HEK293 (cell line): ENCODE results near the gene PLXND1.

Experiments used
- CTCF ChIA-PET: fragments of 350-600 bp; formaldehyde crosslinking; extraction: SDS; loops from one replicate; lab custom pipeline; 2021; ENCODE audit warnings: antibody characterized with exemption; lab: Yijun Ruan, JAX
- POLR2A ChIA-PET: fragments of 300-600 bp; formaldehyde crosslinking; extraction: SDS; loops from one replicate; lab custom pipeline; 2020; ENCODE audit warnings: antibody characterized with exemption, inconsistent platforms; lab: Yijun Ruan, JAX
- H3K27ac ChIP-seq: fragments of 200-500 bp; sonication (Bioruptor generic); 2 replicates; pipeline ENCODE4 v1.5.1; 2014; ENCODE audit warnings: low read depth, low read length, control low read depth, inconsistent platforms; ENCODE audit errors: extremely low read depth
- H3K36me3 ChIP-seq, 2 experiments: fragments of 200-500 bp in 1 of 2; sonication (Bioruptor generic) in 1 of 2; 1 replicate in 1 of 2; 2 replicates in 1 of 2; pipeline ENCODE4 v1.5.1; 2014 to 2017; ENCODE audit warnings: inconsistent platforms in 2 of 2, low read length in 2 of 2; ENCODE audit not compliant: control insufficient read depth in 2 of 2, insufficient read depth in 1 of 2
- H3K4me1 ChIP-seq: fragments of 200-500 bp; sonication (Bioruptor generic); 2 replicates; pipeline ENCODE4 v1.5.1; 2014; ENCODE audit warnings: mild to moderate bottlenecking, low read length, inconsistent platforms; ENCODE audit not compliant: control insufficient read depth, insufficient read depth
- H3K4me3 ChIP-seq: 2 replicates; pipeline ENCODE4 v1.5.1; 2011; ENCODE audit warnings: low read depth, mild to moderate bottlenecking, control low read depth, low read length, moderate library complexity
- H3K9me3 ChIP-seq: fragments of 200-500 bp; sonication (Bioruptor generic); 2 replicates; pipeline ENCODE4 v1.5.1; 2014; ENCODE audit warnings: low read depth, low read length, inconsistent platforms; ENCODE audit not compliant: control insufficient read depth, insufficient read depth
- KLF17 ChIP-seq: fragments of 450-650 bp; formaldehyde crosslinking; IDR thresholded peaks from 2 replicates; pipeline ENCODE4 v1.5.1; 2016; ENCODE audit warnings: missing biosample characterization, missing genetic modification characterization
- PATZ1 ChIP-seq: fragments of 450-650 bp; formaldehyde crosslinking; IDR thresholded peaks from 2 replicates; pipeline ENCODE4 v1.5.1; 2016; ENCODE audit warnings: missing biosample characterization, missing genetic modification characterization
- PRDM10 ChIP-seq: fragments of 450-650 bp; formaldehyde crosslinking; IDR thresholded peaks from 2 replicates; pipeline ENCODE4 v1.5.1; 2016; ENCODE audit warnings: missing biosample characterization, missing genetic modification characterization
- WT1 ChIP-seq: fragments of 450-650 bp; formaldehyde crosslinking; IDR thresholded peaks from 2 replicates; pipeline ENCODE4 v1.5.1; 2016; ENCODE audit warnings: missing biosample characterization, missing genetic modification characterization
- ZBTB21 ChIP-seq: fragments of 450-650 bp; formaldehyde crosslinking; IDR thresholded peaks from 2 replicates; pipeline ENCODE4 v1.5.1; 2017; ENCODE audit warnings: missing biosample characterization, missing genetic modification characterization
- ZEB2 ChIP-seq: fragments of 450-650 bp; formaldehyde crosslinking; IDR thresholded peaks from 2 replicates; pipeline ENCODE4 v1.5.1; 2016; ENCODE audit warnings: missing biosample characterization, missing genetic modification characterization
- ZNF121 ChIP-seq: fragments of 450-650 bp; formaldehyde crosslinking; IDR thresholded peaks from 2 replicates; pipeline ENCODE4 v1.5.1; 2016; ENCODE audit warnings: missing biosample characterization, missing genetic modification characterization
- ZNF24 ChIP-seq: fragments of 450-650 bp; formaldehyde crosslinking; IDR thresholded peaks from 2 replicates; pipeline ENCODE4 v1.5.1; 2016; ENCODE audit warnings: missing biosample characterization, missing genetic modification characterization
- ZNF362 ChIP-seq: fragments of 450-650 bp; formaldehyde crosslinking; IDR thresholded peaks from 2 replicates; pipeline ENCODE4 v1.5.1; 2016; ENCODE audit warnings: missing biosample characterization, missing genetic modification characterization
- ZNF416 ChIP-seq: fragments of 450-650 bp; formaldehyde crosslinking; IDR thresholded peaks from 2 replicates; pipeline ENCODE4 v1.5.1; 2016; ENCODE audit warnings: missing biosample characterization, missing genetic modification characterization
- ZNF521 ChIP-seq: fragments of 450-650 bp; formaldehyde crosslinking; IDR thresholded peaks from 2 replicates; pipeline ENCODE4 v1.5.1; 2017; ENCODE audit warnings: missing biosample characterization, mild to moderate bottlenecking, missing genetic modification characterization
- ZNF580 ChIP-seq: fragments of 450-650 bp; formaldehyde crosslinking; IDR thresholded peaks from 2 replicates; pipeline ENCODE4 v1.5.1; 2016; ENCODE audit warnings: missing biosample characterization, missing genetic modification characterization
- ZNF654 ChIP-seq: fragments of 450-650 bp; formaldehyde crosslinking; IDR thresholded peaks from 2 replicates; pipeline ENCODE4 v1.5.1; 2016; ENCODE audit warnings: low read depth, missing biosample characterization, missing genetic modification characterization
- ZNF76 ChIP-seq: fragments of 450-650 bp; formaldehyde crosslinking; IDR thresholded peaks from 2 replicates; pipeline ENCODE4; 2016; ENCODE audit warnings: low read depth, missing biosample characterization, missing genetic modification characterization, borderline replicate concordance
- ZNF792 ChIP-seq: fragments of 450-650 bp; formaldehyde crosslinking; IDR thresholded peaks from 2 replicates; pipeline ENCODE4 v1.5.1; 2016; ENCODE audit warnings: missing biosample characterization, missing genetic modification characterization
- ZSCAN30 ChIP-seq: fragments of 450-650 bp; IDR thresholded peaks from 2 replicates; pipeline ENCODE4 v1.5.1; 2018; ENCODE audit warnings: missing biosample characterization, mild to moderate bottlenecking, missing genetic modification characterization, moderate library complexity
- ZSCAN5A ChIP-seq: fragments of 450-650 bp; formaldehyde crosslinking; IDR thresholded peaks from 2 replicates; pipeline ENCODE4 v1.5.1; 2016; ENCODE audit warnings: missing biosample characterization, missing genetic modification characterization

PLXND1 gene

GRCh38 chr3:129563850-129564535 is 42.5 kb downstream of the PLXND1 start:
- POLR2A ChIA-PET: no interaction called here
- Histone ChIP-seq H3K4me1 (no peaks in the 10 kb centered on the region), H3K9me3 (no peaks in the 10 kb centered on the region), H3K4me3 (no peak overlapping the region), H3K36me3 (peaks cover 0 to 38% of the 10 kb centered on the region in 2 experiments; a peak in 2 of 3 replicates)
- CTCF ChIA-PET: interaction anchor here (0.8 kb wide), 1 partner anchor 428 kb away, joined by 4 read pairs; no protein-coding TSS in a partner anchor
- TF ChIP-seq ZNF654 (tag by site-specific recombination) (no peak), ZNF521 (tag by site-specific recombination) (no peak), ZNF416 (no peak), ZSCAN30 (tag by site-specific recombination) (no peak), PATZ1 (no peak), ZNF362 (no peak), PRDM10 (tag by site-specific recombination) (no peak), ZEB2 (tag by site-specific recombination) (no peak), ZNF580 (tag by site-specific recombination) (no peak), ZNF792 (tag by site-specific recombination) (no peak), WT1 (no peak), ZBTB21 (tag by site-specific recombination) (no peak), ZNF121 (no peak), ZSCAN5A (tag by site-specific recombination) (no peak), KLF17 (tag by site-specific recombination) (no peak), ZNF76 (no peak), ZNF24 (tag by site-specific recombination) (no peak)
- TF ChIP-seq, all 188 proteins: peak for 0
- H3K27ac ChIP-seq: no peak overlapping the region
